GM20000 (cell line): ENCODE data around the gene LHFPL6.

Experiments used
- DNase-seq: peaks from one replicate; pipeline ENCODE4 v3.0.0; 2012; ENCODE audit warnings: low spot score
- TF ChIP-seq, protein P1 (sequence below): IDR thresholded peaks from 2 replicates; pipeline ENCODE4 v1.5.1; 2012; ENCODE audit warnings: mild to moderate bottlenecking, control low read depth; ENCODE audit errors: extremely low read depth, missing control alignments

The LHFPL6 gene

DNA sequence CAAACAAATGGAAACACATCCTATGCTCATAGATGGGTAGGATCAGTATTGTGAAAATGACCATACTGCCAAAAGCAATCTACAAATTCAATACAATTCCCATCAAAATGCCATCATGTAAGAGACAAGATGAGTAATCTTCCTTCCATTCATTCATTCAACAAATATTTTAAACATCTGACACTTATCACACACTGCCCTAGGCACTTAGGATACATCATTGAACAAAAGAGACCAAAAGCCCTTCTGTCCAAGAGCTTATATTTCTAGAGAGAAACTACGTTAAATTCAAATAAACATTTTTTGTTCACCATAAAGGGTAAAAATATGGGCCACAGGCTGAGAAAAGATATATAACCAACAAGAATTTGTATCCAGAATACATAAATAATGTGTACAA is 20.5 kb upstream of the LHFPL6 start:
- TF ChIP-seq, protein P1, sequence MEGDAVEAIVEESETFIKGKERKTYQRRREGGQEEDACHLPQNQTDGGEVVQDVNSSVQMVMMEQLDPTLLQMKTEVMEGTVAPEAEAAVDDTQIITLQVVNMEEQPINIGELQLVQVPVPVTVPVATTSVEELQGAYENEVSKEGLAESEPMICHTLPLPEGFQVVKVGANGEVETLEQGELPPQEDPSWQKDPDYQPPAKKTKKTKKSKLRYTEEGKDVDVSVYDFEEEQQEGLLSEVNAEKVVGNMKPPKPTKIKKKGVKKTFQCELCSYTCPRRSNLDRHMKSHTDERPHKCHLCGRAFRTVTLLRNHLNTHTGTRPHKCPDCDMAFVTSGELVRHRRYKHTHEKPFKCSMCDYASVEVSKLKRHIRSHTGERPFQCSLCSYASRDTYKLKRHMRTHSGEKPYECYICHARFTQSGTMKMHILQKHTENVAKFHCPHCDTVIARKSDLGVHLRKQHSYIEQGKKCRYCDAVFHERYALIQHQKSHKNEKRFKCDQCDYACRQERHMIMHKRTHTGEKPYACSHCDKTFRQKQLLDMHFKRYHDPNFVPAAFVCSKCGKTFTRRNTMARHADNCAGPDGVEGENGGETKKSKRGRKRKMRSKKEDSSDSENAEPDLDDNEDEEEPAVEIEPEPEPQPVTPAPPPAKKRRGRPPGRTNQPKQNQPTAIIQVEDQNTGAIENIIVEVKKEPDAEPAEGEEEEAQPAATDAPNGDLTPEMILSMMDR: no peak

DNA sequence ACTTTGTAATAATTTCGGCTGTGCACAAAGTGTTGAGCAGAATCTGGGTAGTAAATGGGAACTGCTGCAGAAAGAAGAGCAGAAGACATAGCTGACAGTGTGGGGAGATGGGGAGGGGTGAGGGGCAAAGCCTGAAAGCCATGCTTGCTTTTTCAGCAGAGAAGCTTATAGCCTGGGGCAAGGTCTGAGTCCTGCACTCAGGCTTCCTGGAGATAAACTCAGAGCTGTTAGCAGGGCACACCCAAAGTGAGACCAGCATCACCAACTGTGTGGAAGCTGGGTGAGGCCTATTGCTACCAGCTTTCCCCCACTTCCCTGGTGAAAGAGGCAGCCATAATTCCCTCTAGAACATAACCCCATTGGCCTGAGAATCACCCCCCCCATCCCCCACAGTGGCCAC is 15.6 kb upstream of the LHFPL6 start:
- no peak for DNase-seq
- TF ChIP-seq, protein P1: no peak

More for the DNA sequence above, 20.5 kb upstream of the LHFPL6 start:
- no peak for DNase-seq

DNA sequence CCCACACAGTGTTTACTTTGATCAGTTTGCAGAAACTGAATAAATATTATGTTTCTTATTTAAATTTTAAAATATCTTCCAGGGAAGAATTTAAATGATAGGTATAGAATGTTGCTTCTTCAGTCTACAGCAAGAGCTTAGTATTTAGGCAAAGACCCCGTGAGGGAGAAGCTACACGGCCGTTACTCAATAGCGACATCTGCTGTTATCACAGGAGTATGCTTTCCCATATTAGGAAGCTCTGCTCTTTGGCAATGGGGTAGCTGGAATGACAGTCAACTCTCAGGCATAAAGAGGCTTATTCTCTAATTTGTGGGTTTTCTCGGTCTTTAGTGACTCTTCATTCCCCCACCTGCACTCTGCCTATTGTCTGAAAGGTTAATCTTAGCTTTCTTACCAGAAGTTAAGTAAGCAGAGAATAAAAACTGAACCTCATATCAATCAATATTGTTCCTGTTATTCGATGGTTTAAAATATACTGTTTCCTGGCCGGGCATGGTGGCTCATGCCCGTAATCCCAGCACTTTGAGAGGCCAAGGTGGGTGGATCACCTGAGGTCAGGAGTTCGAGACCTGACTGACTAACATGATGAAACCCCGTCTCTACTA is 13.2 kb upstream of the LHFPL6 start:
- DNase-seq: peak; percentile 77
- TF ChIP-seq, protein P1: peak; percentile 69

DNA sequence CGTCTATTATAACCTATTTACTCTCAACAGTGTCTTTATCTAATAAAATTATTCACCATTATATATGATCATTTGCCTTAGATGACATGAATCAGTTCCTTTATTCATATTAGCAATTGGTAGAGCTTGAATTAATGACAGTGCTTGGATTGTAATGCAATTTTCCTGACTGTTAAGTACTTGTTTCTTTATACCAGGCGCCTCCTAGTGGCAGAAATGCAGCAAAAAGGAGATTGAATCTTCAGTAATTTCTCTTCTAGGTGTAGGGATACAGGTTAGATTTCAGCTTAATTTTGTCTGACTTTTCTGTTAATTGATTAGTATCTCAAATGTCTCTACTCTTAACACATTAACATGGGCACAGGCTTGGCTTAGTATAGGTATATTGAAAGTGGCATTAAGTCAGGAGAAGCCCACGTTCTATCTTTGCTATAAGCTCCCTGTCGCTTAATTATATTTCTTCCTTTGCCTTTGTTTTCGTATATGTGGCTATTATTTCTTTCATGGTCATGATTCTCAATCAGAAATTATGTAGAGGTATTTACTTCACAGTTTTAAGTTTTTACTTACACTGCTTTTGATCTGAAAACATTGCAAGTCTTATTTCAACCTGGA is 9.1 kb upstream of the LHFPL6 start:
- peak; percentile 49 for DNase-seq
- TF ChIP-seq, protein P1: peak; percentile 47

DNA sequence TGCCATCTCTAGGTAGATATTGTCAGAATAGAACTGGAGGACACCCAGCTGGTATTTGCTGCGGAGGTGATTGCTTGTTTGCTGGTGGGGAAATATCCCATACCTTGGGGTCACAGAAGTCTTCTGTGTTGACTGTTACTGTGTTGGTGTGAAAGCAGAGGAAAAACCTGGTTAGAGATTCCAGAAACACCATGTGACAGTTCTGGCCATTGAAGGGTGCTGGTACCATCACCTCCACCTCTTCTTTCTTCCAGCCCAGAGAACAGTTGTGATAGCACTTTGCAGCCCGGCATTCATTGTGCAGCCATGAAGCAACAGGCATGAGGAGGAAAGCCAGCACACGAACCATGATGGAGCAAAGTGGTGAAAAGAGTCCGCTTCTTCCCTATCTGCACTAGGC is 4.9 kb upstream of the LHFPL6 start:
- no peak for DNase-seq
- TF ChIP-seq, protein P1: no peak

DNA sequence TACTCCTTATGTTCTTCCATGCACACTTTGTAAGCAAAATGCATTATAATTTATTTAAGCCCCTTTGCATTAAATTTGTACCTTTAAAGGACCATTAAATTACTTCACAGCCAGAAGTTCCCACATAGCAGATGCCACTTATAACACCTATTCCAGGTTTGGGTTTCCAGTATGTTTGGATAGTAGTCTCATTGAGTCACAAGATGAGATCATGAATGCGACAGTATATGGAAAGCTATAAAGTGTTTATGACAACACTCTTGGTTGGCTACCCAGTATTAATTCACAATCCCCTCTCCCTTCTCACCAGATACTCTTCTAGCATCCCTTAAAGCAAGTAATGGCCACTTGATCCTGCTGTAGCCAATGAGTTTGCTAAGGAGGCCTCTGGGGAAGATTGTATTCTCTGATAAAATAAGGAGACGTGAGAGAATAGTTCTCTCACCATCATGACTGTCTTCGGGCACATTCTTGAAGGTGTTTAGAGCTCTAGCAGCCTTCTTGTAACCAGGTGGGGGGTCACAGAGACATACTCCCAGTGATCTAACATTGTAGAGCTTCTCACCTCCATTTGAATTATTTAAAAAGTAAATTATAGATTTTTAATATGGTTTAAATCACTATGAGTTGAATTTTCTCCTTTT is 2.8 kb upstream of the LHFPL6 start:
- TF ChIP-seq, protein P1: no peak
- no peak for DNase-seq

DNA sequence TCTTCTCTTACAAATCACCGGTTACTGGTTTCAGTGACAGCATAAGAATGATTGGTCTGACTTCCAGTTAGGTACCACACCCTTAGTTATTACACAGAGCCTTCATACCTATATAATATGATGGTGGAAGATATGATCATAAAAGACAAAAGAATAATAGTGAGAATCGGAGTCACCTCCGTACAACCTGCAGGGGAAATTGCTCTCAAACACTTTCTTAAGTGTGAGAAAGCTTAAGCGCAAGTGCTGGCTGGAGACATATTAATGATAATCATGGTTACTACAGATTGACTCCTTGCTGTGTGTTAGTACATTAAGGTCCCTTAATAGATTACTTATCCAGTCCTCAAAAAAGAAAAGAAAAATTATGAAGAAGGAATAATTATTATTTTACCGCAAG is 1.8 kb upstream of the LHFPL6 start:
- no peak for DNase-seq
- TF ChIP-seq, protein P1: no peak
